GM18499 (cell line): ENCODE measurements around the gene RBM5.
"Not testable (repeated sequence)": the region's sequence is repeated elsewhere in the genome, so short reads cannot be mapped to it uniquely, and the experiment has no call there.

ENCODE experiments used
- ATAC-seq: cut with Tn5 transposase; IDR thresholded peaks from one replicate; pipeline ENCODE4 v1.9.1; 2021; ENCODE audit warnings: moderate number of reproducible peaks; ENCODE audit not compliant: insufficient read depth, unreplicated experiment

RBM5 gene

GRCh38 chr3:50088725-50089608 lies at the start of gene RBM5:
TSS of gene RBM5 (plus strand) at chr3:50088919. CDS start at chr3:50090435, 1,516 bp downstream.
- peak; percentile 88 for ATAC-seq

- ATAC-seq = no peak
Measured at GRCh38 chr3:50044976-50045375, 43.7 kb upstream of the RBM5 start.

- no peak for ATAC-seq
Measured at GRCh38 chr3:50047426-50047825, 41.3 kb upstream of the RBM5 start.

- ATAC-seq = no peak
Measured at GRCh38 chr3:50050361-50050760, 38.4 kb upstream of the RBM5 start.

GRCh38 chr3:50057756-50058155 lies 31.0 kb upstream of the RBM5 start:
- ATAC-seq = no peak

GRCh38 chr3:50068134-50068533 lies 20.6 kb upstream of the RBM5 start:
- ATAC-seq = no peak

GRCh38 chr3:50078091-50078490 lies 10.6 kb upstream of the RBM5 start:
- ATAC-seq = no peak

- no peak for ATAC-seq
Measured at GRCh38 chr3:50078622-50079021, 10.1 kb upstream of the RBM5 start.

GRCh38 chr3:50084951-50085350 lies 3.8 kb upstream of the RBM5 start:
- ATAC-seq = not testable (repeated sequence)

- no peak for ATAC-seq
Measured at GRCh38 chr3:50089609-50089945, 858 bp downstream of the RBM5 start.

GRCh38 chr3:50090984-50091383 lies 2.3 kb downstream of the RBM5 start:
- ATAC-seq = no peak

GRCh38 chr3:50095352-50095998 lies 6.8 kb downstream of the RBM5 start:
- ATAC-seq = no peak

GRCh38 chr3:50100386-50100785 lies 11.7 kb downstream of the RBM5 start:
- no peak for ATAC-seq

GRCh38 chr3:50100956-50101845 lies 12.5 kb downstream of the RBM5 start:
- ATAC-seq = no peak

- no peak for ATAC-seq
Measured at GRCh38 chr3:50102558-50102957, 13.8 kb downstream of the RBM5 start.

- no peak for ATAC-seq
Measured at GRCh38 chr3:50111757-50112156, 23.0 kb downstream of the RBM5 start.

- no peak for ATAC-seq
Measured at GRCh38 chr3:50112462-50112861, 23.7 kb downstream of the RBM5 start.

- no peak for ATAC-seq
Measured at GRCh38 chr3:50117120-50117519, 28.4 kb downstream of the RBM5 start.

GRCh38 chr3:50118237-50118636 lies 29.5 kb downstream of the RBM5 start:
- no peak for ATAC-seq

GRCh38 chr3:50119786-50120185 lies 31.1 kb downstream of the RBM5 start:
- no peak for ATAC-seq
